Keratinocyte (primary cell): Measurements from ENCODE around the gene LAMA4. TPM values are rescaled to one million over a fixed set of nuclear protein-coding genes. Genes with fewer than 3 reads are reported as not detected.

Experiments
- DNase-seq: peaks from one replicate; pipeline ENCODE4 v3.0.0-alpha.2; 2011; ENCODE audit warnings: low read depth, missing footprints, low spot score
- FAIRE-seq: peaks from 2 replicates; lab custom pipeline; 2011; peaks lifted over from hg19 to GRCh38; lab: Jason Lieb, UNC
- H2AFZ ChIP-seq: 2 replicates; pipeline ENCODE4 v1.6.0; 2012; ENCODE audit warnings: low read length, control low read depth, inconsistent platforms; ENCODE audit not compliant: control insufficient read depth
- H3K27ac ChIP-seq: 2 replicates; pipeline ENCODE4 v1.5.1; 2011; ENCODE audit warnings: low read length; ENCODE audit not compliant: control insufficient read depth, insufficient read depth
- H3K27me3 ChIP-seq: 3 replicates; pipeline ENCODE4 v1.6.0; 2011; ENCODE audit warnings: low read length; ENCODE audit not compliant: control insufficient read depth, insufficient read depth; ENCODE audit errors: extremely low read depth
- H3K36me3 ChIP-seq, 2 experiments: 2 replicates in 1 of 2; 3 replicates in 1 of 2; pipeline ENCODE4 v1.5.1; 2011; ENCODE audit warnings: low read length in 2 of 2, mild to moderate bottlenecking in 1 of 2; ENCODE audit not compliant: control insufficient read depth in 2 of 2, insufficient read depth in 2 of 2; ENCODE audit errors: extremely low read depth in 1 of 2
- H3K4me1 ChIP-seq: 3 replicates; pipeline ENCODE4 v1.5.1; 2011; ENCODE audit warnings: low read length; ENCODE audit not compliant: control insufficient read depth, insufficient read depth; ENCODE audit errors: extremely low read depth
- H3K4me2 ChIP-seq: 3 replicates; pipeline ENCODE4 v1.6.0; 2011; ENCODE audit warnings: low read depth, low read length; ENCODE audit not compliant: control insufficient read depth, insufficient read depth; ENCODE audit errors: extremely low read depth
- H3K4me3 ChIP-seq, 3 experiments: fragments of 200-600 bp in 1 of 3; sonication (generic) in 1 of 3; 2 replicates in 2 of 3; 3 replicates in 1 of 3; pipeline ENCODE4 v1.5.1; 2011 to 2016; ENCODE audit warnings: low read length in 3 of 3, mild to moderate bottlenecking in 3 of 3, control low read depth in 2 of 3, inconsistent platforms in 1 of 3, low read depth in 1 of 3, mixed read lengths in 1 of 3, mixed run types in 1 of 3, moderate library complexity in 1 of 3; ENCODE audit not compliant: control insufficient read depth in 2 of 3, insufficient read depth in 2 of 3; ENCODE audit errors: extremely low read depth in 1 of 3
- H3K79me2 ChIP-seq: 2 replicates; pipeline ENCODE4 v1.6.0; 2012; ENCODE audit warnings: low read length; ENCODE audit not compliant: control insufficient read depth, insufficient read depth
- H3K9ac ChIP-seq: 3 replicates; pipeline ENCODE4 v1.6.0; 2011; ENCODE audit warnings: low read length; ENCODE audit not compliant: control insufficient read depth, insufficient read depth; ENCODE audit errors: extremely low read depth
- H3K9me1 ChIP-seq: 3 replicates; pipeline ENCODE4 v1.6.0; 2011; ENCODE audit warnings: low read length; ENCODE audit not compliant: control insufficient read depth, insufficient read depth; ENCODE audit errors: extremely low read depth
- H3K9me3 ChIP-seq: 2 replicates; pipeline ENCODE4 v1.5.1; 2012; ENCODE audit warnings: low read depth, low read length; ENCODE audit not compliant: control insufficient read depth
- H4K20me1 ChIP-seq: 3 replicates; pipeline ENCODE4 v1.6.0; 2011; ENCODE audit warnings: low read length; ENCODE audit not compliant: control insufficient read depth, insufficient read depth; ENCODE audit errors: extremely low read depth
- CTCF ChIP-seq, 3 experiments: IDR thresholded peaks in 1 of 3; conservative IDR thresholded peaks in 1 of 3; optimal IDR thresholded peaks in 1 of 3; 2 replicates in 2 of 3; 3 replicates in 1 of 3; pipeline versions ENCODE3 to v1.5.1; 2011; ENCODE audit warnings: low read length in 3 of 3, mild to moderate bottlenecking in 3 of 3, moderate library complexity in 2 of 3, control low read depth in 1 of 3, inconsistent platforms in 1 of 3; ENCODE audit not compliant: insufficient read depth in 2 of 3; ENCODE audit errors: extremely low read depth in 1 of 3
- EZH2 ChIP-seq: IDR thresholded peaks from one replicate; pipeline ENCODE4 v1.6.1; 2012; ENCODE audit warnings: inconsistent platforms, mild to moderate bottlenecking, low read length, moderate library complexity
- dilution Hi-C: fragments of 300-500 bp; cut with MboI; formaldehyde crosslinking; loops from one replicate; pipeline ENCODE4 v1.7.0; 2020; ENCODE audit warnings: low sequenced_read_pairs; ENCODE audit not compliant: extremely low pct_ligation_motif_present
- polyA plus RNA-seq, 5 experiments: library from polyadenylated mRNA; depleted of rRNA in 3 of 5; stranded (reverse) in 3 of 5; stranded (forward) in 1 of 5; unstranded in 1 of 5; fragments of >200 nt; gene quantifications; 1 replicate in 1 of 5; 2 replicates in 3 of 5; 3 replicates in 1 of 5; pipeline versions ENCODE4 v1.2.1 to v1.2.3, GENCODE V29; 2011 to 2012; ENCODE audit warnings: missing spikeins in 2 of 5, low read depth in 1 of 5, low replicate concordance in 1 of 5

LAMA4 gene
- polyA plus RNA-seq, 1 donor (not counting 4 experiments of a cell fraction or from before 2014, with no cell fraction given), result 0.12 TPM

GRCh38 chr6:112177092-112177491 lies 77.3 kb downstream of the LAMA4 start:
- H3K27ac ChIP-seq, result no peak overlapping the region
- TF ChIP-seq CTCF (optimal IDR thresholded peaks at IDR 0.05 in 1 of 3, IDR thresholded peaks at IDR 0.05 in 1 of 3, conservative IDR thresholded peaks at IDR 0.05 in 1 of 3; ENCODE audit: extremely low read depth in 1 of 3, insufficient read depth in 2 of 3, low read length in 3 of 3) (no peak), EZH2 (no peak)
- FAIRE-seq, result no peak

GRCh38 chr6:112176175-112176574 lies 78.2 kb downstream of the LAMA4 start:
- Histone ChIP-seq H2AFZ (no peak overlapping the region), H3K4me1 (no peaks in the 10 kb centered on the region), H3K36me3 (no peaks in the 10 kb centered on the region), H3K27me3 (peaks cover 3% of the 10 kb centered on the region), H3K4me2 (no peak overlapping the region), H3K9ac (no peak overlapping the region), H3K27ac (no peak overlapping the region), H3K9me3 (no peaks in the 10 kb centered on the region), H3K9me1 (no peaks in the 10 kb centered on the region), H3K4me3 (no peak overlapping the region), H3K79me2 (no peaks in the 10 kb centered on the region), H4K20me1 (no peaks in the 10 kb centered on the region)
- FAIRE-seq (no peak), DNase-seq (no peak)
- dilution Hi-C loops, result no loop called here
- TF ChIP-seq EZH2 (no peak), CTCF (optimal IDR thresholded peaks at IDR 0.05 in 1 of 3, IDR thresholded peaks at IDR 0.05 in 1 of 3, conservative IDR thresholded peaks at IDR 0.05 in 1 of 3; ENCODE audit: extremely low read depth in 1 of 3, insufficient read depth in 2 of 3, low read length in 3 of 3) (no peak)

More at GRCh38 chr6:112177092-112177491, 77.3 kb downstream of the LAMA4 start:
- DNase-seq, result no peak
- Histone ChIP-seq H3K9me3 (no peaks in the 10 kb centered on the region), H3K9ac (no peak overlapping the region), H3K79me2 (no peaks in the 10 kb centered on the region), H3K9me1 (no peaks in the 10 kb centered on the region), H3K27me3 (peaks cover 3% of the 10 kb centered on the region), H3K36me3 (no peaks in the 10 kb centered on the region), H3K4me1 (no peaks in the 10 kb centered on the region), H3K4me3 (no peak overlapping the region), H4K20me1 (no peaks in the 10 kb centered on the region), H2AFZ (no peak overlapping the region), H3K4me2 (no peak overlapping the region)
- dilution Hi-C loops, result no loop called here
